Amniotic stem cell (primary cell): ENCODE results near the gene BICRA.
"Not testable (repeated sequence)": the region's sequence is repeated elsewhere in the genome, so short reads cannot be mapped to it uniquely, and the experiment has no call there.

Source experiments
- DNase-seq: peaks from one replicate; lab custom pipeline; 2025; lab: John Stamatoyannopoulos, UW

BICRA gene

GRCh38 chr19:47663435-47663910, 54.5 kb downstream of the BICRA start:
- DNase-seq = peak; percentile 62

GRCh38 chr19:47663911-47664771, 55.2 kb downstream of the BICRA start:
- DNase-seq = peak; percentile 94

- not testable (repeated sequence) for DNase-seq
These were observed 59.6 kb downstream of the BICRA start for GRCh38 chr19:47668556-47668955.

GRCh38 chr19:47670736-47671135, 61.8 kb downstream of the BICRA start:
- DNase-seq = no peak

- DNase-seq = no peak
These were observed 62.6 kb downstream of the BICRA start for GRCh38 chr19:47671499-47671898.

- no peak for DNase-seq
These were observed 64.5 kb downstream of the BICRA start for GRCh38 chr19:47673426-47673825.

- DNase-seq = no peak
These were observed 65.6 kb downstream of the BICRA start for GRCh38 chr19:47674548-47674947.

- no peak for DNase-seq
These were observed 66.3 kb downstream of the BICRA start for GRCh38 chr19:47675271-47675670.

- DNase-seq = no peak
These were observed 66.9 kb downstream of the BICRA start for GRCh38 chr19:47675859-47676258.

- no peak for DNase-seq
These were observed 67.9 kb downstream of the BICRA start for GRCh38 chr19:47676811-47677210.

- no peak for DNase-seq
These were observed 70.4 kb downstream of the BICRA start for GRCh38 chr19:47679251-47679900.

GRCh38 chr19:47679922-47680857, 71.3 kb downstream of the BICRA start:
- DNase-seq = no peak

GRCh38 chr19:47680858-47681332, 72.0 kb downstream of the BICRA start:
- DNase-seq = no peak

GRCh38 chr19:47681388-47681787, 72.5 kb downstream of the BICRA start:
- no peak for DNase-seq

- no peak for DNase-seq
These were observed 73.0 kb downstream of the BICRA start for GRCh38 chr19:47681936-47682335.

GRCh38 chr19:47682939-47683338, 74.0 kb downstream of the BICRA start:
- no peak for DNase-seq

- no peak for DNase-seq
These were observed 77.9 kb downstream of the BICRA start for GRCh38 chr19:47686679-47687450.

GRCh38 chr19:47687906-47688305, 79.0 kb downstream of the BICRA start:
- DNase-seq = no peak

GRCh38 chr19:47691090-47691489, 82.2 kb downstream of the BICRA start:
- no peak for DNase-seq

GRCh38 chr19:47691782-47692181, 82.8 kb downstream of the BICRA start:
- no peak for DNase-seq

GRCh38 chr19:47693489-47693888, 84.6 kb downstream of the BICRA start:
- no peak for DNase-seq
